ENCODE results near the gene ANKRD65. TPM values are rescaled to one million over a fixed set of nuclear protein-coding genes. Genes with fewer than 3 reads are reported as not detected.
"Not testable (repeated sequence)": the region's sequence is repeated elsewhere in the genome, so short reads cannot be mapped to it uniquely, and the experiment has no call there.

The ANKRD65 gene
- total RNA-seq, 2 experiments from 2014 or later: not detected

GRCh38 chr1:1402901-1403392, 18.1 kb downstream of the ANKRD65 start:
- Mint-ChIP-seq H3K36me3 (peaks cover 68% of the 10 kb centered on the region), H3K27ac (peak overlapping the region; percentile 58), H3K4me1 (ENCODE audit: low read depth) (peaks cover 58% of the 10 kb centered on the region)
- CTCF ChIA-PET: interaction anchor here (0.7 to 1.2 kb wide), 3 partner anchors 12 to 213 kb away, joined by 4 to 5 read pairs (median 5); no protein-coding TSS in a partner anchor
- POLR2A ChIA-PET, H3K9me3 Mint-ChIP-seq, H3K4me3 Mint-ChIP-seq, DNase-seq, H3K27me3 Mint-ChIP-seq: not testable (repeated sequence)
- intact Hi-C loops (cut with micrococcal nuclease): loop anchor here (10.0 kb wide), 1 partner anchor 102 kb away; no protein-coding TSS in a partner anchor

DNA sequence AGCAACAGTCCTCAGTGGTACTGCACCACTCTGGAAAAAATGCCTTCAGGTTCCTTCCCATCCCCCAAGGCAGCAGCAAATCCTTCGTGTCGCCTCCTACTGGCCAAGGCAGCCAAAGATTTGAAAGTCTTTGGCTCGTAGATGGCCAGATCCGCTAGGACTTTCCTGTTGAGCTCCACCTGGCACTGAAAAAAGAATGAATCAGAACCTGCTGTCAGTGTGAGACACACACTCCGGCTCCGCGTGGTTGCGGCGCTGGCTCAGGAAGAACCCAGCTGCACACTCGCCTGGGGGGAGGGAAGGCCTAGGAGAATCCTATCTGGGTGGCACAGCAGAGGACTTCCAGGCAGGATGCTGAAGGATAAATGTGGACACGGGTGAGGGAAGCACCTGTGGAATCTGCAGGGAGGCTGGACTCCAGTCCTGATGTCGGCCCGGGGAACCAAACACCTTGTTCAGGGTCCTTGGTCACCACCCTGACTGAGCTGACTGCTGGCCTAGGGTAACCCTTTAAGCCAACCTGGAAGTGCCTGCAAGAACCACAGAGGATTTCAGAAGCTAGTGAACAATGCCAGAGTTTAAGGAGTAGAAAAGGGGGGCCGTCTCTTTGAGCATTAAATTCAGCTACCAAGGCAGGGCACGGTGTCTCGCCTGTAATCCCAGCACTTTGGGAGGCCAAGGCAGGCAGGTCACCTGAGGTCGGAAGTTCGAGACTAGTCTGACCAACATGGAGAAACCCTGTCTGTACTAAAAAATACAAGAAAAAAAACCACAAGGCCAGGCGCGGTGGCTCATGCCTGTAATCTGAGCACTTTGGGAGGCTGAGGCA, 18.8 kb downstream of the ANKRD65 start:
- ChIA-PET CTCF (interaction anchor here (0.7 to 1.2 kb wide), 4 partner anchors 11 to 214 kb away, joined by 3 to 5 read pairs (median 4); no protein-coding TSS in a partner anchor), POLR2A (no interaction called here)
- Mint-ChIP-seq H3K27ac (peak overlapping the region; percentile 78), H3K36me3 (peaks cover 73% of the 10 kb centered on the region), H3K4me3 (no peak overlapping the region), H3K9me3 (no peaks in the 10 kb centered on the region), H3K4me1 (ENCODE audit: low read depth) (peaks cover 65% of the 10 kb centered on the region), H3K27me3 (no peaks in the 10 kb centered on the region)
- peak; percentile 61 for DNase-seq
- intact Hi-C loops (cut with micrococcal nuclease): loop anchor here (10.0 kb wide), 1 partner anchor 103 kb away; no protein-coding TSS in a partner anchor

- no peaks in the 10 kb centered on the region for H3K9me3 Mint-ChIP-seq
- intact Hi-C loops (cut with micrococcal nuclease): loop anchor here (10.0 kb wide), 1 partner anchor 103 kb away; no protein-coding TSS in a partner anchor
- peak overlapping the region; percentile 89 for H3K4me3 Mint-ChIP-seq
- peaks cover 72% of the 10 kb centered on the region for H3K36me3 Mint-ChIP-seq
- no peaks in the 10 kb centered on the region for H3K27me3 Mint-ChIP-seq
- H3K27ac Mint-ChIP-seq: peak overlapping the region; percentile 78
- peaks cover 66% of the 10 kb centered on the region for H3K4me1 Mint-ChIP-seq (ENCODE audit: low read depth)
- DNase-seq: no peak
- CTCF ChIA-PET: interaction anchor here (1.2 kb wide), 1 partner anchor 11 kb away, joined by 4 read pairs; no protein-coding TSS in a partner anchor
- POLR2A ChIA-PET: no interaction called here
These were observed 19.5 kb downstream of the ANKRD65 start for GRCh38 chr1:1401457-1402010.

DNA sequence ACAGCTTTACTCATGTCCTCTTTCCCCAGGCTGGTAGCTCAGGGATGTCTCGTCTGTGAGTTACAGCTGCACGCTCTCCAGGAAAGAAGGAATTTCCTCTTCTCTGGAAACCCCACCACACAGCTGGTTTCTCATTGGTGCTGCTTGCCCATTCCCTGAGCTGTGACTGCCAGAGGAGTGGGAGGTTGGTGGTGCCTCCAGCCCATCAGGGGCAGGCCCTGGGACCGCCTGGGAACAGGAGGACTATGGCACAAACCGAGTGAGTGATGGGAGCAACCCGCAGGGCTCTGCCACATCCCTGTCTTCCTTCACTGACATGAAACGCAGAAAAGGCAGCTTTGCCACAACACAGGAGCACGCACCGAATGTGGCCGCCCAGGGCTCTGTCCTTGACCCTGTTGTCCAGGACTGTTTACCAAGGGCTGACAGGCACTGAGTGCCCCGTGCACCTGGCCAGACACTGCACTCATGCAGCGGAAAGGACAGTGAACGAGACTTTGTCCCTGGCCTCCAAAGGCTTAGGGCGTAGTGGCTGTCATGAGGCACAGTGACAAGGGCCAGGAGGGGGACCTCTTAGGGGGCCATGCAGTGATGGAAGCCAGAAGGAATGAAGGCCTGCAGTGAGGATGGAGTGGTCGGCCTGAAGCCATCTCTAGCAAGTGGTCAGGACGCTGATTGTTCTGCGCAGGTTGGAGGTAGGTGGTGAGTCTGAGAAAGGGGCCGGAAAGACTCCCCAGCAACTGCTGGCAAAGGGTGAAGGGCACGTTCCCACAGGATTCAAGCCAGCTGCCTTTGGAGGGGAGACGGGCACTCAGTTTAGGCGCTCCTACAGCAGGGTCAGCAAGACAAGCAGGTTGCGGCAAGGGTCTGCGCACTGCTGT, 20.3 kb downstream of the ANKRD65 start:
- H3K27me3 Mint-ChIP-seq: no peaks in the 10 kb centered on the region
- no peak for DNase-seq
- peak overlapping the region; percentile 89 for H3K4me3 Mint-ChIP-seq
- ChIA-PET POLR2A (interaction anchor here (0.6 to 2.6 kb wide), 2 partner anchors 13 to 26 kb away, joined by 3 to 16 read pairs; partner anchors contain the start of gene AURKAIP1), CTCF (interaction anchor here (0.8 to 4.2 kb wide), 5 partner anchors 26 to 104 kb away, joined by 3 to 21 read pairs (median 20); partner anchors contain the start of gene AURKAIP1)
- H3K27ac Mint-ChIP-seq: peak overlapping the region; percentile 83
- no peaks in the 10 kb centered on the region for H3K9me3 Mint-ChIP-seq
- peaks cover 65% of the 10 kb centered on the region for H3K36me3 Mint-ChIP-seq
- peaks cover 59% of the 10 kb centered on the region for H3K4me1 Mint-ChIP-seq (ENCODE audit: low read depth)
- intact Hi-C loops (cut with micrococcal nuclease): loop anchor here (10.0 kb wide), 1 partner anchor 104 kb away; no protein-coding TSS in a partner anchor

GRCh38 chr1:1399872-1400575, 21.1 kb downstream of the ANKRD65 start:
- H3K27me3 Mint-ChIP-seq: no peaks in the 10 kb centered on the region
- peak; percentile 39 for DNase-seq
- peaks cover 65% of the 10 kb centered on the region for H3K36me3 Mint-ChIP-seq
- H3K4me1 Mint-ChIP-seq (ENCODE audit: low read depth): peaks cover 56% of the 10 kb centered on the region
- no peaks in the 10 kb centered on the region for H3K9me3 Mint-ChIP-seq
- CTCF ChIA-PET: interaction anchor here (0.8 to 4.2 kb wide), 8 partner anchors 8 to 278 kb away, joined by 3 to 21 read pairs (median 9); partner anchors contain the start of gene AURKAIP1
- POLR2A ChIA-PET: interaction anchor here (0.6 to 2.6 kb wide), 3 partner anchors 8 to 25 kb away, joined by 3 to 17 read pairs (median 16); partner anchors contain the start of genes AURKAIP1 and MRPL20
- peak overlapping the region; percentile 89 for H3K4me3 Mint-ChIP-seq
- intact Hi-C loops (cut with micrococcal nuclease): loop anchor here (1.0 to 10.0 kb wide), 3 partner anchors 7 to 105 kb away; partner anchors contain the start of genes AURKAIP1 and MRPL20
- peak overlapping the region; percentile 83 for H3K27ac Mint-ChIP-seq

DNA sequence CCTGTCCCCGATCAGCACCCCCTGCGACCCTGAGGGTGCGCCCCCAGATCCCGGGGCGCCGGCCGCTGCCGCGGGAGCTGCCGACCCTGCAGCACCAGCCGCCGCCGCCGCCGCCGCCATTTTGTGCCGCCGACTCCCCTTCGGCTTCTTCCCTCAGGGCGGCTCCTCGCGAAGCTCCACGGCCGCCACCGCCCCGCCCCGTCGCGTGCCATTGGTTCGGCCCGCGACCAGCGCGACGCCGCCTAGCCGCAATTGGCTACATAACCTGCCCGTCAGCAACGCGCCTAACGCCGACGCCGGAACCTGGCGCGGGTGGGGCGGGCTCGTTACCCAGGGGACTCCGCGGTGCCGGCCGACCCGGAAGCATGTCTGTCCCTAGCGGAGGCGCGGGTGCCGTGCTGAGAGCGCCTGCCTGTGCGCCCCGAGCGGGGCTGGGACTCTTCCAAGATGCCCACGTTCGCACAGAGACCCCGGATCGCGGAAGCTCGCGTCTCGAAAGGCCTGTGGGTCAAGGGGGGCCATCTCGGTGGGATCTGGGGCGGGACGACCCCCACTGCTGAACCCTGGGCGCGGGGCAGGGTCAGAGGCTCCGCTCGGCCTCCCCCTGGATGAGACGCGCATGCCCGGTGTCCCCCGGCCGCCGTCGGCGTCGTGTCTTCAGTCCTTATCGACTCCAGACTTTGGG, 21.7 kb downstream of the ANKRD65 start, which contains the start of gene CCNL2:
Gene CCNL2, minus strand, starts transcription at position 149 of the 685 bp plus-strand sequence. Its CDS starts 29 bp downstream, at position 120.
- H3K9me3 Mint-ChIP-seq: no peaks in the 10 kb centered on the region
- ChIA-PET POLR2A (interaction anchor here (0.8 to 2.6 kb wide), 6 partner anchors 8 to 112 kb away, joined by 3 to 17 read pairs (median 4); partner anchors contain the start of genes ATAD3A, AURKAIP1 and MRPL20), CTCF (interaction anchor here (0.6 to 4.2 kb wide), 11 partner anchors 9 to 298 kb away, joined by 3 to 21 read pairs (median 5); partner anchors contain the start of gene AURKAIP1)
- peaks cover 64% of the 10 kb centered on the region for H3K36me3 Mint-ChIP-seq
- peak within 1 kb of the TSS; percentile 90 for H3K27ac Mint-ChIP-seq
- intact Hi-C loops (cut with micrococcal nuclease): loop anchor here (1.0 kb wide), 2 partner anchors 8 to 24 kb away; partner anchors contain the start of genes AURKAIP1 and MRPL20
- peaks cover 56% of the 10 kb centered on the region for H3K4me1 Mint-ChIP-seq (ENCODE audit: low read depth)
- H3K27me3 Mint-ChIP-seq: no peaks in the 10 kb centered on the region
- peak; percentile 100 for DNase-seq
- peak within 1 kb of the TSS; percentile 89 for H3K4me3 Mint-ChIP-seq

DNA sequence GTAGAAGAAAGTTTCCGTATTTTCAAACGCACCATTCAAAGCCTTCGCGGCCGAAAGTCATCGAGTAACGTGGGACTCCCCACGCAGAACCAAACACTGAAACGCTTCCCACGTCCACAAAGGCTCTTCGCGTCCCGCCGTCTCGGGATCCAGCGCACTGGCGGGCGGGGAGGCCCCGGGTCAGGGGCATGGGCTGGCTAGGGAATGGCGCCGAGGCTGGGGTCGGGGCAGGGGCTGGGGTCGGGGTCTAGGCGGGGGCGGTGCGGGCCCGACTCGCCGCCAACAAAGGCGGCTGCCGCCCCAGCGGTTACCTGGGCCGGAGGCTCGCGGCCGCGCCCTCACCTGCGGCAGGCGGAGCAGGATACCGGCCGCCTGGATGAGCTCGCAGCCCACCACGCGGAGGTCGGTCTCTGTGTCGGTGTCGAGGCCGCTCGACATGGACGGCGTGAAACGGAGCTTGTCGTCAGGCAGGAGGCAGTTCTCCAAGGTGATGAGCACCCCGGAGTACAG, 22.3 kb downstream of the ANKRD65 start:
- Mint-ChIP-seq H3K27ac (peak overlapping the region; percentile 90), H3K4me3 (peak overlapping the region; percentile 89), H3K27me3 (no peaks in the 10 kb centered on the region), H3K36me3 (peaks cover 67% of the 10 kb centered on the region), H3K9me3 (no peaks in the 10 kb centered on the region), H3K4me1 (ENCODE audit: low read depth) (peaks cover 54% of the 10 kb centered on the region)
- peak; percentile 17 for DNase-seq
- intact Hi-C loops (cut with micrococcal nuclease): loop anchor here (1.0 kb wide), 2 partner anchors 9 to 23 kb away; partner anchors contain the start of genes AURKAIP1 and MRPL20
- POLR2A ChIA-PET: interaction anchor here (0.8 to 2.6 kb wide), 6 partner anchors 9 to 113 kb away, joined by 3 to 17 read pairs (median 4); partner anchors contain the start of genes ATAD3A, AURKAIP1 and MRPL20
- CTCF ChIA-PET: interaction anchor here (0.6 to 4.2 kb wide), 11 partner anchors 9 to 298 kb away, joined by 3 to 21 read pairs (median 5); partner anchors contain the start of gene AURKAIP1

DNA sequence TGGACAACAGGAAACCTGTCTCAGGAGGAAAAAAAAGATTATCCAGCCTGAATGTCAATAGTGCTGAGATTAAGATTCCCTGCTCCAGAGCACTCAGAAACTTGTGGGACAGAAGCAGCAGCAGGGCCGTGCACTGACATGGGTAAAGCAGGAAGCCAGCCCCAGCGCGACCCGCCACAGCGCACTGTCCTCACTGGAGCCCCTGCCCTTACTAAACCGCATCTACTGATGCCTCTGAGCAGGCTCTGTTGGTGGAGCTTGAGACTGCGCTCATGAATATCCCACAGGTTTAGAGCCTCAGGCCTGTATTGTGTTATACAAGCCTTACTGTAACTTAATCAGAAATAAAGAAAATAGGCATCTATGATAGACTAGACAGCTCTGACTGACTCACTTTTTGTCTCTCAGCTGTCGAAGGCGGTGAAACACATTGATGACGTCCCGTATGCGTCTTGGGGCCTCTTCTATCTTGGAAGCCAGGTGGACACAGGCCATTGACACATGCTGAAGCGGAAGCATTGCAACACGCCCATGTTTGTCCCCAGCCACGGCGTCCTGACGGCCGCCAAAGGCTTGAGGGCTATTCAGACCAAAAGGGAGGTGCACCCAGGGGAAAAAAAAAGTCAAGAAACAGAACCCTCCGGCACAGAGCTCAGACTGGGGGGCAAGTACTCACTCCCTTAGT, 23.1 kb downstream of the ANKRD65 start:
- H3K27ac Mint-ChIP-seq: peak overlapping the region; percentile 90
- intact Hi-C loops (cut with micrococcal nuclease): no loop called here
- peak; percentile 45 for DNase-seq
- CTCF ChIA-PET: interaction anchor here (1.9 to 4.2 kb wide), 4 partner anchors 23 to 275 kb away, joined by 4 to 21 read pairs (median 20); partner anchors contain the start of gene AURKAIP1
- peak overlapping the region; percentile 89 for H3K4me3 Mint-ChIP-seq
- POLR2A ChIA-PET: interaction anchor here (0.9 to 1.3 kb wide), 3 partner anchors 8 to 113 kb away, joined by 3 to 6 read pairs (median 4); partner anchors contain the start of gene ATAD3A
- H3K36me3 Mint-ChIP-seq: peaks cover 67% of the 10 kb centered on the region
- no peaks in the 10 kb centered on the region for H3K9me3 Mint-ChIP-seq
- peaks cover 49% of the 10 kb centered on the region for H3K4me1 Mint-ChIP-seq (ENCODE audit: low read depth)
- H3K27me3 Mint-ChIP-seq: no peaks in the 10 kb centered on the region

DNA sequence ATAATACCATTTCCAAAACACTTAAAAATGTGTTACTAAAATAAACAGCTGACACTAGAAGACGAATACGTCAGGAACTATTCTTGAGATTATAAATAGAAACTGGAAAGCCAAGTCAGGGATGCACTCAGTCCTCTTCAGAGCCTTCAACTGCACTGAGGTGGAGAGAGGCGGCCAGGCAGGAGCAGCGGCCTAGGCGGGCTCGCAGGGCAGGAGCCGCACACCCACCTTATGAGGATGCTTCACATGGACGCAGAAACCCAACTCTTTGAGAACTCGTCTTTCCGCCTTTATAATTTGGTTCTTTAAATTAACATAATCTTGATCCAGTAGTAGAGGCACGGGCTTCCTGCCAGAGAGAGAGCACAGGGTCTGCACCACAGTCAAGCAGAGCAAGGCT, 25.9 kb downstream of the ANKRD65 start:
- no peak for DNase-seq
- H3K4me1 Mint-ChIP-seq (ENCODE audit: low read depth): peaks cover 25% of the 10 kb centered on the region
- POLR2A ChIA-PET: no interaction called here
- no peaks in the 10 kb centered on the region for H3K9me3 Mint-ChIP-seq
- H3K27me3 Mint-ChIP-seq: no peaks in the 10 kb centered on the region
- H3K36me3 Mint-ChIP-seq: peaks cover 66% of the 10 kb centered on the region
- H3K27ac Mint-ChIP-seq: peak overlapping the region; percentile 5
- intact Hi-C loops (cut with micrococcal nuclease): no loop called here
- CTCF ChIA-PET: no interaction called here
- H3K4me3 Mint-ChIP-seq: no peak overlapping the region
